H1 (cell line): Measurements from ENCODE around the gene PACC1. TPM values are rescaled to one million over a fixed set of nuclear protein-coding genes. Genes with fewer than 3 reads are reported as not detected.

ENCODE experiments used
- CTCF ChIA-PET: fragments of 300-600 bp; sonication (Branson Sonifier 250); formaldehyde crosslinking; loops from one replicate; lab custom pipeline; 2021; ENCODE audit not compliant: partially characterized antibody; lab: Charles Lee
- POLR2A ChIA-PET: fragments of 300-600 bp; sonication (Branson Sonifier 250); formaldehyde crosslinking; loops from one replicate; lab custom pipeline; 2021; ENCODE audit warnings: inconsistent platforms; ENCODE audit not compliant: partially characterized antibody; lab: Charles Lee
- DNase-seq, 2 experiments: peaks; one replicate each; pipeline versions ENCODE4 v3.0.0 to v3.0.0-alpha.2; 2010 to 2022; ENCODE audit warnings: low spot score in 2 of 2, low read depth in 1 of 2, mixed read lengths in 1 of 2
- FAIRE-seq: peaks from 2 replicates; lab custom pipeline; 2011; peaks lifted over from hg19 to GRCh38; lab: Jason Lieb, UNC
- H2AFZ ChIP-seq: 2 replicates; pipeline ENCODE4 v1.8.1; 2012; ENCODE audit warnings: low read length, inconsistent platforms
- H2AK5ac ChIP-seq: 2 replicates; pipeline ENCODE4 v1.6.1; 2013; ENCODE audit warnings: low read depth, low read length
- H2BK120ac ChIP-seq: replicated peaks from 2 replicates; pipeline ENCODE3; 2013; ENCODE audit warnings: low read depth, low read length, inconsistent platforms
- H2BK12ac ChIP-seq: 2 replicates; pipeline ENCODE4 v1.6.1; 2013; ENCODE audit warnings: low read depth, low read length
- H2BK15ac ChIP-seq: 2 replicates; pipeline ENCODE4 v1.6.1; 2013; ENCODE audit warnings: low read length
- H2BK20ac ChIP-seq: 2 replicates; pipeline ENCODE4 v1.6.1; 2013; ENCODE audit warnings: low read length
- H2BK5ac ChIP-seq: 2 replicates; pipeline ENCODE4 v1.6.1; 2013; ENCODE audit warnings: low read depth, low read length
- H3K14ac ChIP-seq: 2 replicates; pipeline ENCODE4 v1.6.1; 2013; ENCODE audit warnings: inconsistent platforms; ENCODE audit not compliant: insufficient read length
- H3K18ac ChIP-seq: 2 replicates; pipeline ENCODE4 v1.6.1; 2013; ENCODE audit warnings: low read length; ENCODE audit errors: extremely low read depth
- H3K23ac ChIP-seq: 2 replicates; pipeline ENCODE4 v1.6.1; 2013; ENCODE audit warnings: inconsistent platforms; ENCODE audit not compliant: insufficient read length
- H3K23me2 ChIP-seq: 2 replicates; pipeline ENCODE4 v1.6.1; 2013; ENCODE audit warnings: low read depth, low read length
- H3K27ac ChIP-seq: 2 replicates; pipeline ENCODE4 v1.6.1; 2011; ENCODE audit warnings: low read depth, low read length, inconsistent platforms
- H3K27me3 ChIP-seq, 4 experiments: replicated peaks in 1 of 4; 1 replicate in 1 of 4; 2 replicates in 3 of 4; pipeline versions ENCODE4 v1.6.1 to v1.8.1; 2011 to 2013; ENCODE audit warnings: low read length in 3 of 4, mild to moderate bottlenecking in 3 of 4, inconsistent platforms in 2 of 4, mixed read lengths in 2 of 4, moderate library complexity in 1 of 4; ENCODE audit not compliant: control insufficient read depth in 3 of 4, insufficient read depth in 3 of 4; ENCODE audit errors: extremely low read depth in 1 of 4
- H3K36me3 ChIP-seq, 4 experiments: 2 replicates each; pipeline versions ENCODE4 v1.6.1 to v1.8.1; 2011 to 2013; ENCODE audit warnings: mild to moderate bottlenecking in 4 of 4, low read length in 3 of 4, moderate library complexity in 2 of 4, control low read depth in 1 of 4, inconsistent platforms in 1 of 4; ENCODE audit not compliant: insufficient read depth in 4 of 4, control insufficient read depth in 2 of 4
- H3K4ac ChIP-seq: replicated peaks from 2 replicates; pipeline ENCODE3; 2013; ENCODE audit warnings: low read length, low read depth, mixed read lengths, inconsistent platforms; ENCODE audit not compliant: insufficient read length
- H3K4me1 ChIP-seq, 4 experiments: replicated peaks in 1 of 4; 1 replicate in 1 of 4; 2 replicates in 3 of 4; pipeline versions ENCODE4 v1.6.1 to v1.8.1; 2011 to 2013; ENCODE audit warnings: low read length in 3 of 4, inconsistent platforms in 2 of 4, mixed read lengths in 1 of 4; ENCODE audit not compliant: insufficient read depth in 4 of 4, control insufficient read depth in 3 of 4
- H3K4me2 ChIP-seq, 2 experiments: 2 replicates each; pipeline versions ENCODE4 v1.6.1 to v1.8.1; 2011 to 2013; ENCODE audit warnings: low read depth in 2 of 2, low read length in 2 of 2, control low read depth in 1 of 2, inconsistent platforms in 1 of 2, mild to moderate bottlenecking in 1 of 2; ENCODE audit not compliant: insufficient read depth in 1 of 2
- H3K4me3 ChIP-seq, 4 experiments: fragments of 200-600, 300-600 bp in 1 of 4; sonication (generic), shearing (Covaris generic), sonication (Bioruptor Twin) in 1 of 4; 2 replicates each; pipeline versions ENCODE4 v1.5.1 to v1.8.1; 2011 to 2016; ENCODE audit warnings: low read length in 4 of 4, low read depth in 3 of 4, control low read depth in 2 of 4, inconsistent platforms in 2 of 4, mild to moderate bottlenecking in 2 of 4, mixed read lengths in 1 of 4, moderate library complexity in 1 of 4; ENCODE audit not compliant: insufficient read depth in 2 of 4; ENCODE audit errors: extremely low read depth in 1 of 4
- H3K56ac ChIP-seq: replicated peaks from 2 replicates; pipeline ENCODE3; 2013; ENCODE audit warnings: low read depth, mild to moderate bottlenecking, mixed read lengths, low read length, inconsistent platforms; ENCODE audit not compliant: insufficient read length
- H3K79me1 ChIP-seq: 2 replicates; pipeline ENCODE4 v1.6.1; 2013; ENCODE audit warnings: low read depth, low read length, control low read depth
- H3K79me2 ChIP-seq, 2 experiments: 2 replicates each; pipeline versions ENCODE4 v1.6.1 to v1.8.1; 2012 to 2013; ENCODE audit warnings: low read length in 2 of 2, mild to moderate bottlenecking in 2 of 2, inconsistent platforms in 1 of 2; ENCODE audit not compliant: insufficient read depth in 2 of 2, control insufficient read depth in 1 of 2
- H3K9ac ChIP-seq, 4 experiments: replicated peaks in 1 of 4; 1 replicate in 1 of 4; 2 replicates in 3 of 4; pipeline versions ENCODE4 v1.6.1 to v1.8.1; 2011 to 2013; ENCODE audit warnings: low read depth in 3 of 4, low read length in 3 of 4, control low read depth in 2 of 4, mild to moderate bottlenecking in 2 of 4, moderate library complexity in 2 of 4, inconsistent platforms in 1 of 4; ENCODE audit errors: extremely low read depth in 1 of 4
- H3K9me3 ChIP-seq, 2 experiments: 2 replicates each; pipeline versions ENCODE4 v1.6.1 to v1.8.1; 2012 to 2013; ENCODE audit warnings: mild to moderate bottlenecking in 2 of 2, moderate library complexity in 2 of 2, control low read depth in 1 of 2, inconsistent platforms in 1 of 2, low read depth in 1 of 2, low read length in 1 of 2, mixed read lengths in 1 of 2; ENCODE audit not compliant: insufficient read depth in 2 of 2
- H4K20me1 ChIP-seq, 2 experiments: replicated peaks in 1 of 2; 2 replicates each; pipeline versions ENCODE3 to v1.8.1; 2011 to 2013; ENCODE audit warnings: inconsistent platforms in 2 of 2, low read length in 2 of 2, mild to moderate bottlenecking in 1 of 2; ENCODE audit not compliant: insufficient read depth in 2 of 2, control insufficient read depth in 1 of 2
- H4K5ac ChIP-seq: 2 replicates; pipeline ENCODE4 v1.6.1; 2013; ENCODE audit warnings: low read length, low read depth, mixed read lengths, inconsistent platforms; ENCODE audit not compliant: insufficient read length
- H4K8ac ChIP-seq: 2 replicates; pipeline ENCODE4 v1.8.0; 2013; ENCODE audit warnings: mild to moderate bottlenecking, moderate library complexity, low read length, inconsistent platforms; ENCODE audit not compliant: insufficient read depth; ENCODE audit errors: extremely low read depth
- H4K91ac ChIP-seq: replicated peaks from 2 replicates; pipeline ENCODE3; 2013; ENCODE audit warnings: low read length, mixed read lengths, inconsistent platforms; ENCODE audit not compliant: insufficient read length
- BACH1 ChIP-seq: IDR thresholded peaks from 2 replicates; pipeline ENCODE4 v1.6.1; 2012; ENCODE audit warnings: low read length, improper control_type of control experiment
- BCL11A ChIP-seq, 2 experiments: IDR thresholded peaks; one replicate each; pipeline ENCODE4 v1.6.1; 2011; ENCODE audit warnings: low read depth in 2 of 2, low read length in 2 of 2, mild to moderate bottlenecking in 2 of 2
- CBX5 ChIP-seq: fragments of 300-800, 300-1000 bp; sonication (generic); IDR thresholded peaks from 2 replicates; pipeline ENCODE4 v1.7.1; 2016; ENCODE audit warnings: antibody characterized with exemption, low read length, low read depth
- CBX8 ChIP-seq: fragments of 300-800, 300-1000 bp; sonication (generic); IDR thresholded peaks from 2 replicates; pipeline ENCODE4 v1.7.1; 2016; ENCODE audit warnings: low read depth, low read length, borderline replicate concordance
- JUN ChIP-seq: IDR thresholded peaks from 2 replicates; pipeline ENCODE4 v1.6.1; 2011; ENCODE audit warnings: low read depth, mild to moderate bottlenecking, improper control_type of control experiment, low read length
- JUND ChIP-seq: IDR thresholded peaks from 2 replicates; pipeline ENCODE4 v1.6.1; 2011; ENCODE audit warnings: mild to moderate bottlenecking, improper control_type of control experiment, low read length
- MAFK ChIP-seq: IDR thresholded peaks from 2 replicates; pipeline ENCODE4 v1.6.1; 2012; ENCODE audit warnings: low read depth, mild to moderate bottlenecking, improper control_type of control experiment, low read length
- RBBP5 ChIP-seq: IDR thresholded peaks from 2 replicates; pipeline ENCODE4 v1.7.1; 2012; ENCODE audit warnings: low read depth, mild to moderate bottlenecking, inconsistent platforms, low read length, moderate library complexity, borderline replicate concordance
- RNF2 ChIP-seq: fragments of 200-900, 300-1000 bp; sonication (generic); IDR thresholded peaks from 2 replicates; pipeline ENCODE4 v1.7.1; 2016; ENCODE audit warnings: borderline replicate concordance, low read depth, mild to moderate bottlenecking, antibody characterized with exemption, low read length; ENCODE audit not compliant: poor library complexity, severe bottlenecking; ENCODE audit errors: missing control alignments
- SP4 ChIP-seq: IDR thresholded peaks from 2 replicates; pipeline ENCODE4 v1.6.1; 2012; ENCODE audit warnings: low read length, inconsistent platforms
- SRF ChIP-seq: IDR thresholded peaks from 2 replicates; pipeline ENCODE4 v1.6.1; 2011; ENCODE audit warnings: mild to moderate bottlenecking, low read depth, low read length, moderate library complexity
- SUZ12 ChIP-seq: fragments of 200-600 bp; sonication (generic); IDR thresholded peaks from 2 replicates; pipeline ENCODE4 v1.6.1; 2012; ENCODE audit warnings: mild to moderate bottlenecking, inconsistent platforms, low read length, moderate library complexity, mixed read lengths
- TCF12 ChIP-seq: IDR thresholded peaks from 2 replicates; pipeline ENCODE4 v1.6.1; 2011; ENCODE audit warnings: low read depth, mild to moderate bottlenecking, low read length
- WGBS, 2 experiments: shearing (Covaris generic) in 1 of 2; methylation state at CpG; one replicate each; pipeline versions ENCODE4 v1.1.6 to v1.1.7; 2013 to 2015; ENCODE audit warnings: low lambda C conversion rate in 2 of 2, mixed read lengths in 2 of 2, inconsistent platforms in 1 of 2, low coverage in 1 of 2, missing lambda C conversion rate in 1 of 2; ENCODE audit not compliant: insufficient replicate concordance in 2 of 2, insufficient coverage in 1 of 2, insufficient read length in 1 of 2; ENCODE audit errors: extremely low coverage in 1 of 2, missing lambda C conversion rate in 1 of 2; 5-methylcytosine and 5-hydroxymethylcytosine counted together
- polyA plus RNA-seq, 7 experiments: library from polyadenylated mRNA; depleted of rRNA in 3 of 7; stranded (reverse) in 5 of 7; unstranded in 2 of 7; fragments of >200 nt in 5 of 7; fragments of 200-250 nt in 2 of 7; gene quantifications; 1 replicate in 5 of 7; 2 replicates in 1 of 7; 4 replicates in 1 of 7; pipeline versions ENCODE4 v1.2.1 to v1.2.3, GENCODE V29; 2011 to 2013; ENCODE audit warnings: missing spikeins in 2 of 7, mixed read lengths in 2 of 7
- total RNA-seq: library from RNA; stranded (reverse); fragmentation: NEBNext Ultra II Directional; extraction: Animal tissue kit (Norgen Biotek cat#: 25700); gene quantifications from 2 replicates; pipeline ENCODE4 v1.2.1, GENCODE V29; 2021

PACC1 gene
- total and polyA plus RNA-seq, 2 of the 8 experiments (the other 6 are each of a cell fraction or from before 2014, with no cell fraction given) = 18.8 to 23.5 TPM

- WGBS, 2 experiments = 78% methylated on average over 13 of the region's 13 CpGs; no CpG with 5 or more reads in 1 of the 2 experiments
- DNase-seq (no peak), FAIRE-seq (no peak)
- POLR2A ChIA-PET = interaction anchor here (3.2 kb wide), 1 partner anchor 146 kb away, joined by 17 read pairs; the partner anchor contains the start of gene ATF3
- no peak overlapping the region for H3K23ac ChIP-seq
- H3K79me2 ChIP-seq = no peaks in the 10 kb centered on the region
- H3K18ac ChIP-seq = no peak overlapping the region; the same call in 1 of the 2 replicates
- H3K36me3 ChIP-seq = no peaks in the 10 kb centered on the region
- peak overlapping the region; percentile 15 for H4K91ac ChIP-seq
- no peak overlapping the region for H3K56ac ChIP-seq
- H3K27me3 ChIP-seq = no peaks in the 10 kb centered on the region
- H3K9me3 ChIP-seq = no peaks in the 10 kb centered on the region
- H3K4me3 ChIP-seq = no peak overlapping the region
- H2AK5ac ChIP-seq = no peak overlapping the region
- no peak overlapping the region for H2BK20ac ChIP-seq
- no peak overlapping the region; the same call in 1 of the 2 replicates for H4K8ac ChIP-seq
- TF ChIP-seq CBX8 (no peak), JUN (no peak), SRF (no peak), BACH1 (no peak), BCL11A (IDR thresholded peaks at IDR 0.05; ENCODE audit: low read depth in 2 of 2, low read length in 2 of 2) (no peak), CBX5 (no peak), RNF2 (no peak), MAFK (no peak), RBBP5 (no peak), TCF12 (no peak), JUND (no peak), SUZ12 (no peak), SP4 (no peak)
- no peak overlapping the region; a peak in 1 of 7 replicates for H3K9ac ChIP-seq
- H4K20me1 ChIP-seq = no peaks in the 10 kb centered on the region
- H3K79me1 ChIP-seq = no peaks in the 10 kb centered on the region
- no peak overlapping the region for H2BK12ac ChIP-seq
- H3K23me2 ChIP-seq = no peaks in the 10 kb centered on the region
- CTCF ChIA-PET = interaction anchor here (1.0 to 1.6 kb wide), 9 partner anchors 8 to 185 kb away, joined by 3 to 5 read pairs (median 3); no protein-coding TSS in a partner anchor
- no peak overlapping the region for H2BK15ac ChIP-seq
- H2BK120ac ChIP-seq = no peak overlapping the region
- H3K4me2 ChIP-seq = no peak overlapping the region
- peaks cover 0 to 9% (median 1%) of the 10 kb centered on the region in 4 experiments; a peak in 2 of 7 replicates for H3K4me1 ChIP-seq
- no peak overlapping the region for H3K14ac ChIP-seq
- no peak overlapping the region for H4K5ac ChIP-seq
- H2AFZ ChIP-seq = no peak overlapping the region
- H3K4ac ChIP-seq = no peak overlapping the region
- no peak overlapping the region for H3K27ac ChIP-seq
- H2BK5ac ChIP-seq = no peak overlapping the region
Measured at GRCh38 chr1:212461916-212462660, 47.4 kb upstream of the PACC1 start.
